ENCODE results near the gene GPR12. TPM values are rescaled to one million over a fixed set of nuclear protein-coding genes. Genes with fewer than 3 reads are reported as not detected.

The GPR12 gene
- total RNA-seq, 4 donors from 2014 or later = under 0.01 to 0.63 (median 0.39) TPM; not detected in 1

DNA sequence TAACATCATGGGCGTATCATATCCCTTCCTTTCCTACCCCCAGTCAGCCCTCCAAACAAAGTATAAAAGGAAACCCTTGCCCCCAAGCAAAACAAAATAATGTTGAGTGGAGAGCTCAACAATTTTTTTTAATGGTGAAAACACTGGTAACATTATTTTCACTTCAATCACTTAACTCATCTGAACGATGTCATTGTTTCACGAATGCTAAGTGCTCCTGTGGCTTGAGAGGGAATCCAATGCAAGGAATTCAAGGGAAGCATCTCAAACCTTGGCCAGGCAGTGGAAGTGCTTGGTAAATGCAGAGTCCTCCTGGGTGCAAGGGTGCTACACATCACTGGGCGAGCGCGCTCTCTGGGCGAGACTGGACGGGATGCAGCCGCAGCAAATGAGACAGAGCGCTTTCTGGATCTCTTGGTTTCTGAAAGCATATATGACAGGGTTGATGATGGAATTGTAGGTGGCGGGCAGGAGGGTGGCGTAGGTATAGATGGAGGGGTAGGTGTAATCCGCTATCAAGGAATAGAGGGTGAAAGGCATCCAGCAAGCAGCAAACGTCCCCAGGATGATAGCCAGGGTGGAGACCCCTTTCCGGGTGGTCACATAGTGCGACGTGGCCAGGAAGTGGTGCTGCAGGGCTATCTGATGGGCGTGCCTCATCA, 2.0 kb downstream of the GPR12 start:
- Histone ChIP-seq H3K4me3 (no peak overlapping the region), H3K27me3 (peaks cover 0 to 59% of the 10 kb centered on the region in 2 donors), H3K27ac (no peak overlapping the region), H3K4me1 (peaks cover 0 to 17% (median 5%) of the 10 kb centered on the region in 4 donors), H3K36me3 (no peaks in the 10 kb centered on the region), H3K9me3 (no peaks in the 10 kb centered on the region)
- TF ChIP-seq POLR2A (IDR thresholded peaks at IDR 0.05) (no peak), EP300 (IDR thresholded peaks at IDR 0.05) (no peak)
- TF ChIP-seq, protein P1, sequence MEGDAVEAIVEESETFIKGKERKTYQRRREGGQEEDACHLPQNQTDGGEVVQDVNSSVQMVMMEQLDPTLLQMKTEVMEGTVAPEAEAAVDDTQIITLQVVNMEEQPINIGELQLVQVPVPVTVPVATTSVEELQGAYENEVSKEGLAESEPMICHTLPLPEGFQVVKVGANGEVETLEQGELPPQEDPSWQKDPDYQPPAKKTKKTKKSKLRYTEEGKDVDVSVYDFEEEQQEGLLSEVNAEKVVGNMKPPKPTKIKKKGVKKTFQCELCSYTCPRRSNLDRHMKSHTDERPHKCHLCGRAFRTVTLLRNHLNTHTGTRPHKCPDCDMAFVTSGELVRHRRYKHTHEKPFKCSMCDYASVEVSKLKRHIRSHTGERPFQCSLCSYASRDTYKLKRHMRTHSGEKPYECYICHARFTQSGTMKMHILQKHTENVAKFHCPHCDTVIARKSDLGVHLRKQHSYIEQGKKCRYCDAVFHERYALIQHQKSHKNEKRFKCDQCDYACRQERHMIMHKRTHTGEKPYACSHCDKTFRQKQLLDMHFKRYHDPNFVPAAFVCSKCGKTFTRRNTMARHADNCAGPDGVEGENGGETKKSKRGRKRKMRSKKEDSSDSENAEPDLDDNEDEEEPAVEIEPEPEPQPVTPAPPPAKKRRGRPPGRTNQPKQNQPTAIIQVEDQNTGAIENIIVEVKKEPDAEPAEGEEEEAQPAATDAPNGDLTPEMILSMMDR (IDR thresholded peaks at IDR 0.05) = no peak
- 77 to 82% methylated on average over 18 of the region's 18 CpGs for WGBS, 2 donors
- no peak for DNase-seq (ENCODE audit: low spot score in 2 of 2)

DNA sequence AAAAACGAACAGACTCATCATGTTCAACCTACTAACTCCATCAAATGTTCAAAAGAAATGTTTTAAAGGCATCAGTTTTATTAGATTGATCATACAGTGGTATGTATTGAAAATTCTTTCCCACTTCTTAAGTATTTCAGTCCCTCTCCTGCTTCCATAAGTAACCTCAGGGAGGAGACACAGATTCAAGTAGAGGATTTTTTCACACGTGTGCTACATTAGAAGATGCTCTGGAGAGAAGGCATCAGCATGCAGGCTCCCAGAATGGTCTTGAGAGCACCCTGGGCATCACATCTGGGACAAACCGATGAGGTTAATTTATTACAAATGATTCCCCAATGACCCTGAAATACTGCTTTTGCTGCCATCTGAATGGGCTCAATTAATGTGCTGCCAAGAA, 3.6 kb downstream of the GPR12 start:
- H3K4me1 ChIP-seq = peaks cover 0 to 17% (median 5%) of the 10 kb centered on the region in 4 donors
- DNase-seq (ENCODE audit: low spot score in 2 of 2) = no peak
- 34 to 51% methylated on average over 3 of the region's 3 CpGs for WGBS, 2 donors
- H3K27ac ChIP-seq = no peak overlapping the region
- H3K9me3 ChIP-seq = no peaks in the 10 kb centered on the region
- H3K36me3 ChIP-seq = no peaks in the 10 kb centered on the region
- no peak overlapping the region for H3K4me3 ChIP-seq
- TF ChIP-seq POLR2A (IDR thresholded peaks at IDR 0.05) (no peak), EP300 (IDR thresholded peaks at IDR 0.05) (no peak)
- TF ChIP-seq, protein P1 (IDR thresholded peaks at IDR 0.05) = no peak
- peaks cover 0 to 48% of the 10 kb centered on the region in 2 donors for H3K27me3 ChIP-seq

DNA sequence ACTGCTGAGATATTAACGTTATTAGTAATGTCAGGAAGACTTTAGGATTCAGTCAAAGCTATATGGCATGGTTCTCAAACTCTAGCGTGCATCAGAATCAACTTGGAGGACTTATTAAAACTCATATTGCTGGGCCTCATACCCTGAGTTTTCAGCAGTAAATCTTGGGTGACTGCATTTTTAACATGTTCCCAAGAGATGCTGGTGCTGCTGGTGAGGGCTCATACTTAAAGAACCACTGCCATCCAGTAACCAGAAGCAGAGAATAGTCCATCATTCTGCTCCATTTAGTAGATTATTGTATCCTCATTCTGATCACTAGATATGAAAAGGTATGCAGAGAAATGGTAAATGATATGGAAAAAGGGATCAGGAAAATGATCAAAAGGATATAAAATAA, 7.9 kb downstream of the GPR12 start:
- DNase-seq (ENCODE audit: low spot score in 2 of 2) = no peak
- 81 to 83% methylated on average over 2 of the region's 2 CpGs for WGBS, 2 donors
- no peak overlapping the region for H3K4me3 ChIP-seq
- H3K27me3 ChIP-seq = peaks cover 0 to 9% of the 10 kb centered on the region in 2 donors
- H3K27ac ChIP-seq = no peak overlapping the region
- H3K36me3 ChIP-seq = no peaks in the 10 kb centered on the region
- TF ChIP-seq, protein P1 (IDR thresholded peaks at IDR 0.05) = no peak
- TF ChIP-seq EP300 (IDR thresholded peaks at IDR 0.05) (no peak), POLR2A (IDR thresholded peaks at IDR 0.05) (no peak)
- H3K9me3 ChIP-seq = no peaks in the 10 kb centered on the region
- no peaks in the 10 kb centered on the region for H3K4me1 ChIP-seq

DNA sequence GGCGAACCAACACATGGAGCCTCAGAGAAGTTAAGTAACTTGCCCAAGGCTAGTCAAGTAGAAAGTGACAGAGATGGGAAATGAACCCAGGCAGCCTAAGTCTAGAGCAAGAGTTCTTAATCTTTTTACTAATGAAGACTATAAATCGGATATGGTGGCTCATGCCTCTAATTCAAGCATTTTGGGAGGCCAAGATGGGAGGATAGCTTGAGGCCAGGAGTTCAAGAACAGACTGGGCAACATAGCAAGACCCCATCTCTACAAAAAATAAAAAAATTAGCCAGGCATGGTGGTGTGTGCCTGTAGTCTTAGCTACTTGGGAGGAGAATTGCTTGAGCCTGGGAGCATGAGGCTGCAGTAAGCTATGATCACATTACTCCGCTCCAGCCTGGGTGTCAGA, 10.7 kb downstream of the GPR12 start:
- peaks cover 0 to 4% of the 10 kb centered on the region in 2 donors for H3K27me3 ChIP-seq
- WGBS, 2 donors = 84 to 96% methylated on average over 3 of the region's 3 CpGs
- no peak for TF ChIP-seq POLR2A (IDR thresholded peaks at IDR 0.05)
- TF ChIP-seq, protein P1 (IDR thresholded peaks at IDR 0.05) = no peak
- TF ChIP-seq EP300 (IDR thresholded peaks at IDR 0.05) = no peak
- DNase-seq (ENCODE audit: low spot score in 2 of 2) = no peak
- no peaks in the 10 kb centered on the region for H3K9me3 ChIP-seq
- no peaks in the 10 kb centered on the region for H3K36me3 ChIP-seq
- H3K4me1 ChIP-seq = no peaks in the 10 kb centered on the region
- no peak overlapping the region for H3K4me3 ChIP-seq
- no peak overlapping the region for H3K27ac ChIP-seq

DNA sequence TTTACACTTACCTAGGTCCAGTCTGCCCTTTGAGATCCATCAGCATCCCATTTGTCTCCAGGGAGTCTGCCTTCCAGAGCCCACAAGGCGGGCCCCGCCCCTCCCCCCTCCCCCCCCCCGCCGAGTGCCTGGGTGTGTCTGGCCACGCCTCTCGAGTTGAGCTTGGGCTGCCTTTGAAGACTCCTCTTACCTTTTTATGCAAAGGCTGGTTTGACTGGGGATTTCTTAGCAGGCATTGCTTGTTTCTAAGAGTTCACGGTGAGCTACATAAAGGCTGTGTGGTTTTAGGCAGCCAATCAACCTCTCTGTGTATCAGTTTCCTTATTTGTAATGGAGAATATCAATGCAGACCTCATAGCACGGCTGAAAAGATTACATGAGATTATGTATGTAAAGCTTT, 11.3 kb downstream of the GPR12 start:
- no peak for DNase-seq (ENCODE audit: low spot score in 2 of 2)
- H3K4me1 ChIP-seq = no peaks in the 10 kb centered on the region
- peaks cover 0 to 7% of the 10 kb centered on the region in 2 donors for H3K27me3 ChIP-seq
- TF ChIP-seq, protein P1 (IDR thresholded peaks at IDR 0.05) = no peak
- TF ChIP-seq EP300 (IDR thresholded peaks at IDR 0.05) = no peak
- TF ChIP-seq POLR2A (IDR thresholded peaks at IDR 0.05) = no peak
- WGBS, 2 donors = 31% methylated on average over 8 of the region's 8 CpGs
- H3K9me3 ChIP-seq = no peaks in the 10 kb centered on the region
- no peaks in the 10 kb centered on the region for H3K36me3 ChIP-seq
- no peak overlapping the region for H3K4me3 ChIP-seq
- H3K27ac ChIP-seq = no peak overlapping the region
